ENCODE measurements around the gene PIF1. TPM values are rescaled to one million over a fixed set of nuclear protein-coding genes. Genes with fewer than 3 reads are reported as not detected.

The PIF1 gene
- total and polyA plus RNA-seq, 7 experiments from 2014 or later, result 0.34 to 30.2 (median 1.0) TPM; not detected in 4

Other genes starting within 250 kb of the PIF1 start
- 1 to 10 TPM in 1 of 5 experiments, not detected in 4; 1.2 TPM for gene RBPMS2, start 50.1 kb downstream of the PIF1 start, total RNA-seq
- not detected for gene RBPMS2, start 50.1 kb downstream of the PIF1 start, polyA plus RNA-seq
- gene PLEKHO2, start 16.3 kb upstream of the PIF1 start, total RNA-seq, result 10 to 100 TPM in 4 of 5 experiments, 1 to 10 TPM in 1; 8.6 to 52.3 (median 14.0) TPM
- gene PLEKHO2, start 16.3 kb upstream of the PIF1 start, polyA plus RNA-seq, result 10 to 100 TPM; 10.3 to 20.9 TPM
- gene ANKDD1A, start 86.3 kb upstream of the PIF1 start, total RNA-seq, result 1 to 10 TPM; 3.3 to 9.3 (median 4.0) TPM
- gene ANKDD1A, start 86.3 kb upstream of the PIF1 start, polyA plus RNA-seq, result 1 to 10 TPM in 1 of 2 donors, under 1 TPM in 1; 0.20 to 2.0 TPM
- gene SPG21, start 164.3 kb upstream of the PIF1 start, total RNA-seq, result 10 to 100 TPM; 42.5 to 72.3 (median 60.0) TPM
- 100 to 1,000 TPM; 123 to 140 TPM for gene SPG21, start 164.3 kb upstream of the PIF1 start, polyA plus RNA-seq
- 10 to 100 TPM in 4 of 5 experiments, 1 to 10 TPM in 1; 7.1 to 24.8 (median 12.7) TPM for gene MTFMT, start 204.0 kb upstream of the PIF1 start, total RNA-seq
- gene MTFMT, start 204.0 kb upstream of the PIF1 start, polyA plus RNA-seq, result 10 to 100 TPM; 19.7 to 21.5 TPM
- not detected for gene SLC51B, start 219.7 kb upstream of the PIF1 start, total RNA-seq
- gene SLC51B, start 219.7 kb upstream of the PIF1 start, polyA plus RNA-seq, result not detected
- not detected for gene RASL12, start 242.3 kb upstream of the PIF1 start, total RNA-seq
- not detected for gene RASL12, start 242.3 kb upstream of the PIF1 start, polyA plus RNA-seq

Data from naive thymus-derived CD4-positive, alpha-beta T cell (primary cell).